NCI-H345 treated with DMSO at 0.1 percent for 48 hours (cell line): Measurements from ENCODE around the gene BICRA.
"Not testable (repeated sequence)": the region's sequence is repeated elsewhere in the genome, so short reads cannot be mapped to it uniquely, and the experiment has no call there.

Experiments used
- DNase-seq: peaks from one replicate; lab custom pipeline; 2025; ENCODE audit not compliant: unreplicated experiment; lab: John Stamatoyannopoulos, UW

BICRA gene

DNA sequence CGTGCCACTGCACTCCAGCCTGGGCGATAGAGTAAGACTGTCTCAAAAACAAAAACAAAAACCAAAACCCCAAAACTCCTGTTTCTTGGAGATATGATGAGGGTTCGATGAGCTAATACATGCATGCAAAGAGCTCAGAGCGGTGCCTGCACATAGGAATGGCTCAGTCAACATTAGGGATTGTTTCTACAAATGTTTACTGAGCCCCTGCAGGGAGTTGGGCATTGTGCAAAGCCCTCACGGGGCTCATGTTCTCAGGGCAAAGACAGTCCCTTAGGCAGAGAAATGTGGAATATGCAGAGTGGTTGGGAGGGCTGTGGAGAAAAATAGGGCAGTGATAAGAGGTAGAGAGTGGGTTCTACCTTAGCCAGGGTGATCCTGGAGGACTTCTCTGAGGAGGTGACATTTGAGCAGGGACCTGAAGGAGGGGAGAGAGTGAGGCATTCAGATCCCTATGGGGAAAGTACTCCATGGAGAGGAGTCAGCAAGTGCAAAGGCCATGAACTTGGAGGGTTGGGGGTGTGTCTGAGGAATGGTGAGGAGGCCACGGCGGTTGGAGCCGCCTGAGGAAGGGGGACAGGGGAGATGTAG lies 102.8 kb downstream of the BICRA start:
- DNase-seq = no peak

GRCh38 chr19:47713046-47714021 lies 104.4 kb downstream of the BICRA start, which contains the start of gene EHD2:
TSS of gene EHD2 (plus strand) at chr19:47713422. CDS start at chr19:47716613, 3,191 bp downstream.
- DNase-seq = no peak

DNA sequence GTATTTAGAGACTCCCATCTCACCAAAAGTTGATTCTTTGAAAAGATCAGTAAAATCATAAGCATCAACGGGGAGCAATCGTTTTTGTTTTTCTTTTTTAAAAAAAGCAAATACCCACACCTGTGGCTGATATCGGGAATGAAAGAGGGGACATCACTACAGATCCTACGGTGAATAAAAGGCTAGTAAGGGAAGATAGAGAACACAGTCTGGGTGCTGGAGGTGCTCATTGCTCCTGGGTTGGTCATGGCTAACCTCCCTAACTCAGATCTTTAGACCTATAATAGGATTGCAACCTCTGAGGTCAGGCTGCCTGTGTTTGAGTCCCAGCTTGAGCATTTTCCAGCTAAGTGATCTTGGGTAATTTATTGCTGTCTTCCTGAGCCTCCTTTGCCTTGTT lies 105.4 kb downstream of the BICRA start:
- DNase-seq = no peak

- DNase-seq = not testable (repeated sequence)
These were observed 105.9 kb downstream of the BICRA start for GRCh38 chr19:47714855-47715254.

DNA sequence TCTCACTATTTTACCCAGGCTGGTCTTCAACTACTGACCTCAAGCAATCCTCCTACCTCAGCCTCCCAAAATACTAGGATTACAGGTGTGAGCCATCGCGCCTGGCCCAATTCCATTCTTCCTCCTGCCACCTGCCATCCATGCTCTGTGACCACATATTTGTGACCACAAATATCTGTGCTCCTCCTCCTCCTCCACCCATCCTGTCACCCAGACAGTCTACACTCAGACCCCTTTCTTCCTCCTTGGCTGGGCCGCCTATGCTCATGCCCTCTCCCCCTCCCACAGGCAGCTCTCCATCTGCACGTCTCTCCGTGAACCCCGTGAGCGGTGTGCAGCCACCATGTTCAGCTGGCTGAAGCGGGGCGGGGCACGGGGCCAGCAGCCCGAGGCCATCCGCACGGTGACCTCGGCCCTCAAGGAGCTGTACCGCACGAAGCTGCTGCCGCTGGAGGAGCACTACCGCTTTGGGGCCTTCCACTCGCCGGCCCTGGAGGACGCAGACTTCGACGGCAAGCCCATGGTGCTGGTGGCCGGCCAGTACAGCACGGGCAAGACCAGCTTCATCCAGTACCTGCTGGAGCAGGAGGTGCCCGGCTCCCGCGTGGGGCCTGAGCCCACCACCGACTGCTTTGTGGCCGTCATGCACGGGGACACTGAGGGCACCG lies 107.5 kb downstream of the BICRA start:
- no peak for DNase-seq

GRCh38 chr19:47718415-47719046 lies 109.6 kb downstream of the BICRA start:
- DNase-seq = not testable (repeated sequence)

DNA sequence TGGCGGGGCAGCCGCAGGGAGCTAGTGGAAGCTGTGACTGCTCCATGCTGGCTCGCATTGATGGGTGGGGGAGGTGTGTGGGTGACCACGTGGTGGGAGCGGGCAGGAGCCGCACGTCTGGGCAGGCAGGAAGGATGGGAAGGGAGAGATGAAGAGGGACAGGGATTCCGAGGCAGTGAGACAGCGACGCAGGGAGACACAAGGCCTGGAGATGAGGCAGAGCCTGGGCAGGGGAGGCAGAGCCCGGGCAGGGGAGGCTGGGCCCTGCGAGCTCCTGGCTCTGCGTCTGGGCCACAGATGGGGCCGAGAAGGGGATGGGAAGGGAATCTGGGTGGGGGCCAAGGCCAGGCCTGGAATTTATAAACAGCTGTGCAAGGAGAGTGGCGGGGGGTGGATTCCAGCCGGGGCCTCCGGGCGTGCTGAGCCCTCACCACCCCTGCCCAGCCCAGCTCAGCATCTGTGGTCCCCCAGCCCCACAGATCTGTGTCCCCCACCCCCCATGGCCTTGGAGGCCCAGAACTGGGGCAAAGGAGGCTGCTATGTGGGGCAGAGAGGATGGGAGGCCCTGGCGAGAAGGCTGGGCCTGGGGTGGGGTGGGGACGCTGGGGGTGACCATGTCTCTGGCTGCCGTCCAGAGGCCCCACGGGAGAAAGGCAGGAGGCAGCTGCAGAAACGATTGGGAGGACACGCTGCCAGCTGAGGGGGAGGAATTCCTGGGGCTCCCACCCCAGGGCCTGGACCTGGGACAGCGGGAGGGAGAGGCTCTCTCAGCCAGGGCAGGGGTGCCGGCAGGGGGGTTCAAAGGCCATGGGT lies 110.3 kb downstream of the BICRA start:
- no peak for DNase-seq

GRCh38 chr19:47720669-47721422 lies 111.9 kb downstream of the BICRA start:
- no peak for DNase-seq

DNA sequence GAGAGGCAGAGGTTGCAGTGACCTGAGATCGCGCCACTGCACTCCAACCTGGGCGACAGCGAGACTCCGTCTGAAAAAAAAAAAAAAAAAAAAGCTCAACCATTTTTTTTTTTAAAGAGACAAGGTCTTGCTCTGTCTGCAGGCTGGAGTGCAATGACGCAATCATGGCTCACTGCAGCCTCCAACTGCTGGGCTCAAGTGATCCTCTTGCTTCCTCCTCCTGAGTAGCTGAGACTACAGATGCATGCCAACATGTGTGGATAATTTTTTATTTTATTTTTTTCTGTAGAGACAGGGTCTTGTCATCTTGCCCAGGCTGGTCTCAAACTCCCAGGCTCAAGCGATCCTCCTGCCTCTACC lies 114.6 kb downstream of the BICRA start:
- DNase-seq = no peak

DNA sequence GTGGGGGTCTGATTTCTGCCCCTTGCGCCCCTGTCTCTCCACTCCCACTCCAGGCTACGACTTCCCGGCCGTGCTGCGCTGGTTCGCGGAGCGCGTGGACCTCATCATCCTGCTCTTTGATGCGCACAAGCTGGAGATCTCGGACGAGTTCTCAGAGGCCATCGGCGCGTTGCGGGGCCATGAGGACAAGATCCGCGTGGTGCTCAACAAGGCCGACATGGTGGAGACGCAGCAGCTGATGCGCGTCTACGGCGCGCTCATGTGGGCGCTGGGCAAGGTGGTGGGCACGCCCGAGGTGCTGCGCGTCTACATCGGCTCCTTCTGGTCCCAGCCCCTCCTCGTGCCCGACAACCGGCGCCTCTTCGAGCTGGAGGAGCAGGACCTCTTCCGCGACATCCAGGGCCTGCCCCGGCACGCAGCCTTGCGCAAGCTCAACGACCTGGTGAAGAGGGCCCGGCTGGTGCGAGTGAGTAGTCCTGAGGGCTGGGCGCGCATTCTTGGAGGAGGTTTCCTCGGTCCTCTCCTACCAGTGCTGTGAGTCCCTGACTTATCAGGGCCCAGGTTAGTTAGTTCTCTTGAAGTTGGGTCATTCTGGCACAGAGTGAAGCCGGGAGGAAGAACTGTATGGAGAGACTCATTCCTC lies 116.9 kb downstream of the BICRA start:
- DNase-seq = no peak

DNA sequence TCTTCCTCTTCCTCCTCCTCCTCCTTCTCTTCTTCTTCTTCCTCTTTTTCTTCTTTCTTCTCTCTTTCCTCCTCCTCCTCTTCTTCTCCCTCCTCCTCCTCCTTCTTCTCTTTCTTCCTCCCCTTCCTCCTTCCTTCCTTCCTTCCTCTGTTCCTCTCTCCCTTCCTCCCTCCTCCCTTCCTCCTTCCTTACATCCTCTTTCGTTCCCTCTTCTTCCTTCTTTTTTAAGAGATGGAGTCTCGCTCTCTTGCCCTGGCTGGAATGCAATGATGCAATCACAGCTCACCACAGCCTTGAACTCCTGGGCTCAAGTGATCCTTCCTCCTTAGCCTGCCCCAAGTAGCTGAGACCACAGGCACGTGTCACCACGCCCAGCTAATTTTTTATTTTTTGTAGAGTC lies 117.5 kb downstream of the BICRA start:
- DNase-seq = no peak

- DNase-seq = not testable (repeated sequence)
These were observed 119.4 kb downstream of the BICRA start for GRCh38 chr19:47728295-47728694.

GRCh38 chr19:47729468-47729798 lies 120.5 kb downstream of the BICRA start:
- no peak for DNase-seq

- no peak for DNase-seq
These were observed 121.0 kb downstream of the BICRA start for GRCh38 chr19:47729799-47730520.

DNA sequence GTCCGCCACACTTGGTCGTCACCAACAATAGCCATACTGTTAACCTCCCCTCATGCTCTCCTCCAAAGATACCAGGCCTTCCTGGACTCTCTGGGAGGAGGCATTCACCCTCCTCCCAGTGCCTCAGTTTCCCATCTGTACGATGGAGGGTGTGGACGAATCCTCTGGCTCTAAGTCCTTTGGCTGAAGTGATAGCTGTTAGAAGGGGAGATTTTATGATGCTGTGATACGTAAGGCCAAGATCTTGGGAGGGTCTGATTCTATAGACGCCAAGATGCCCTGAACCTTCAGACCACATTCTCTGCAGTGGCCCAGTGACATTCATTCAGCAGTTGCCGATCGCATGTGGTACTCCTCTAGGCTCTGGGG lies 121.6 kb downstream of the BICRA start:
- DNase-seq = no peak

GRCh38 chr19:47730910-47731309 lies 122.0 kb downstream of the BICRA start:
- DNase-seq = no peak

DNA sequence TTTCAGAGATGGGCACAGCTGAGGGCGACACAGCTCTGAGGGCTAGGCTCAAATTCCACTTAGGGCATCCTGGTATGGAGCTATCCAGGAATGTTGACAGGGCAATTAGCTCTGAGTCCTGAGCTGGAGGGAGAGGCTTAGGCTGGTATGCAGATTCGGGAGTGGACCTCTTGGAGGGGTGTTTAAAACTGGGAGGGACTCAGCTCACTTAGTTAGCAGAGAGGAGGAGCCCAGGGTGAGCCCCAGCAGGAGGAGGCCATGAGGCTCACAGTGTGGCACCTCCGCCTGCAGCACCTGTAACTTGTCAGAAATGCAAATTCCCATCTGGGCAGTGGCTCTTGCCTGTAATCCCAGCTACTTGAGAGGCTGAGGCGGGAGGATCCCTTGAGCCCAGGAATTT lies 126.2 kb downstream of the BICRA start:
- no peak for DNase-seq

- no peak for DNase-seq
These were observed 132.1 kb downstream of the BICRA start for GRCh38 chr19:47740866-47741519.
